IPS DF 4.7 (cell line): ENCODE measurements around the gene MFSD11.
"Not testable (repeated sequence)": the region's sequence is repeated elsewhere in the genome, so short reads cannot be mapped to it uniquely, and the experiment has no call there.

Experiments used
- DNase-seq: peaks from one replicate; pipeline ENCODE4 v3.0.0-alpha.2; 2013; ENCODE audit warnings: low spot score; ENCODE audit errors: extremely low read depth

MFSD11 gene

DNA sequence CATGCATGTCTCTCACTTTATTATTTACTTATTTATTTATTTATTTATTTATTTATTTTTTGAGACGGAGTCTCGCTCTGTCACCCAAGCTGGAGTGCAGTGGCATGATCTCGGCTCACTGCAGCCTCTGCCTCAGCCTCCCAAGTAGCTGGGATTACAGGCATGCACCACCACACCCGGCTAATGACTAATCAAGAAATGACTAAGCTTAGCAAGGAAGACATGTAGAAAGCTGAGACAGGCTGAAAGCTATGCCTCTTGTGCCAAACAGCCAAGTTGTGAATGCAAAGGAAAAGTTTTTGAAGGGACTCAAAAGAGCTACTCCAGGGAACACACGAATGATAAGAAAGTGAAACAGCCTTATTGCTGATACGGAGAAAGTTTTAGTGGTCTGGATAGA is 7.9 kb downstream of the MFSD11 start:
- DNase-seq, result not testable (repeated sequence)

DNA sequence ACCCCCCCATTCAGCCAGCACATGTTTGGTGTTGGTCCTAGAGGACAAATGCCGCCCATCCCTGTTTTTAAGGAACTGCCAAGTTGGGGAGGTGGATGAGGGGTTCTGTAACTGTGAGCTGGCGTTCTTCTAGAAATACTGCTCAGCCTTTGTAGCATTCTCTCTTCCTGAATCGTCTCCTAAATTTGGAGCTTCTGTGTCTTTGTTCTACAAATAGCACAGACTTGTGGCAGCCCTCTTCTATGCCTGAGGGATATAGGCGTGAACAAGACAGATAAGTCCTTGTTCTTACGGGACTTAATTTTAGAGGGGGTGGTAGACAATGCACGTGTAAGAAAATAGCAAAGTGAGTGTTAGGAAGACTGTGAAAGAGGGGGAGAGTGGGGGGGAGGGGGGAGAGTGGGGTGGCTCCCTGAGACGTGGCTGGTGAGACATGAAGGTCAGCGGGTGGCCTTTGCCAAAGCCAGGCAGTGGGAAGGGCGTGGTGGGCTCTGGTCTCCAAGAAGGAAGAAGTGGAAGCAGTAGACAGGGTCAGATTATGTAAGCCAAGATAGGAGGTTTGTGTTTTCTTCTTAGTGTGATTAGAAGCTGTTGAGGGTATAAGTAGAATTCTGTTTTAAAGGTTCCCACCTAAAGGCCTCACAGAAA is 9.9 kb downstream of the MFSD11 start:
- no peak for DNase-seq

DNA sequence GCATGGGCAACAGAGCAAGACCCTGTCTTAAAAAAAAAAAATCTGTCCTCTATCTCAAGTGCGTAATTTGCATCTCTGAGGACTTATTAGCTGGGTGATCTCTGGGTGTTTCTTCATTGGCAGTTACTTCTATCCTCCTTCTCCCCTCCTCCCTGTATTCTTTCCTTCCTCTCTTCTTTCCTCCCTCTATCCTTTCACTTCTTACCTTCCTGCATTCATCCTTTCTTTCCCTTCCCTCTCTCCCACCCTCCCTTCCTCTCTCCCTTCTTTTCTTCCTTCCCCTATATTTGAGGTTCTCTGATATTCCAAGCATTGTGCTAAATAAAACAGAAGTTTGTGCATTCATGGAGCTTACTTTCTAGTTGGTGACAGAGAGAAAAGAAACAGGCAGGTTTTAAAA is 10.7 kb downstream of the MFSD11 start:
- no peak for DNase-seq

DNA sequence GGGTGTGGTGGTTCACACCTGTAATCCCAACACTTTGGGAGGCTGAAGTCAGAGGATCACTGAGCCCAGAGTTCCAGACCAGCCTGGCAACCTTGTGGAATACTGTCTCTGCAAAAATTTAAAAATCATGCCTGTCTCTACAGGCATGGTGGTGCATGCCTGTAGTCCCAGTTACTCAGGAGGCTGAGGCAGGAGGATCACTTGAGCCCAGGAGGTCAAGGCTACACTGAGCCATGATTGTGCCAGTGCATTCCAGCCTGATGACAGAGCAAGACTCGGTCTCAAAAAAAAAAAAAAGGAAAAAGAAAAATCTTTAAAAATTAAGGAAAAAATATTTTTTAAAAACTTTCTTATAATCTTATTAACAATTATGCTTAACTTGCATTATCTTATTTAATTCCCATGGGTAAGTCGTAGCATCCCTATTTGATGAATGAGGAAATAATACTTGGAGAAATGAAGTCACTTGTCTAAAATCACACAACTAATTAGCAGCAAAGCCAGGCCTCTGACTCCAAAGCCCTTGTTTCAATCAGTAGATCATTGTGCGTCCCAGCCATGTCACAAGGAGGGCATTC is 13.6 kb downstream of the MFSD11 start:
- no peak for DNase-seq

DNA sequence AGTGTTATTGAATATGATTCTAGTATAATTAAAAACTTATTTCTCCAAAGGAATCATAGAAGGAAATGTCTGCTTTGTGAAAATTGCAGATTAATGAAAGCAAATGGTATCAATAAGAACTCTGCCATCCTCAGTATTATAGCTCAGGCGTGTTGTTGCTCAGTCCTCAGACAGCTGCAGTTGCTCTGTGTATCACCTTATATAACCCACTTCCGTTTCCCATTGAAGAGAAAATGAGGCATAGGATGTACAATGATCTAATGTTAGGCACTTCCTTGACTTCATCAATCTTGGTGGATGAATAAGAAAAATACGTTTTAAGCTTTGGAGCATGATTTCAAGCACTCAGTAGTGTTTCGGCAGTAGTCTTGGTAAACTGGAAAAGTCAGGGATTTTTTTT is 14.1 kb downstream of the MFSD11 start:
- DNase-seq, result no peak

DNA sequence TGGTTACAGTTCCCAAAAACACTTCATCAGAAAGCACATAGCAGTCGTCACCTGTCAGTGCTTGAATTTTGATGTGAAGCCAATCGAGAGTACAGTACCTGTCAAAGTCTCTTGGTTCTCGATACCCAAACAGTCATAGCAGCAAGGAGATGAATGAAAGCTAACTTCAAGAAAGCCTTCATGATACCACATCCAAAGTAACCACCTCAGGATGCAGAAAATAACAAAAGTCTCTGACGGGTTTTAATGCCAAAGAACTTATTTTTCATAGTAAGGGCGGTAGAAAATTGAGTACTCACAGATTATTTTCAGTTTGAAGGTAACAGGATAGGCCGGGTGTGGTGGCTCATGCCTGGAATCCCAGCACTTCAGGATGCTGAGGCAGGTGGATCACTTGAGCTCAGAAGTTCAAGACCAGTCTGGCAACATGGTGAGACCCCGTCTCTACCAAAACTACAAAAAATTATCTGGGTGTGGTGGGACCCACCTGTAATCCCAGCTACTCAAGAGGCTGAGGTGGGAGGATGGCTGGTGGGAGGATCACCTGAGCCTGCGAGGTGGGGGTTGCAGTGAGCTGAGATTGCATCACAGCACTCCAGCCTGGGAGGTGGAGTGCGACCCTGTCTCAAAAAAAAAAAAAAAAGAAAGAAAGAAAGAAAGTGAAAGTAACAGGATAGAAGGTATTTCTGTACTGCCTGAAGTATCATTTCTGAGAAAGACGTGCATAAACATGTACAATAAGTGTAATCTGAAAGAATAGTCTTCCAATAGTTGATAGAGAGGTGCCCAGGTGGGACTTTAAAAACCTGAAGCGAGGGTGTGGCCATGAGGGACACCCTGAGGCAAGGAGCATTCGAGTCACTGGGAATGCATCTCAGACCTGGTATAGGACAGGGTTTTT is 15.4 kb downstream of the MFSD11 start:
- DNase-seq, result no peak

DNA sequence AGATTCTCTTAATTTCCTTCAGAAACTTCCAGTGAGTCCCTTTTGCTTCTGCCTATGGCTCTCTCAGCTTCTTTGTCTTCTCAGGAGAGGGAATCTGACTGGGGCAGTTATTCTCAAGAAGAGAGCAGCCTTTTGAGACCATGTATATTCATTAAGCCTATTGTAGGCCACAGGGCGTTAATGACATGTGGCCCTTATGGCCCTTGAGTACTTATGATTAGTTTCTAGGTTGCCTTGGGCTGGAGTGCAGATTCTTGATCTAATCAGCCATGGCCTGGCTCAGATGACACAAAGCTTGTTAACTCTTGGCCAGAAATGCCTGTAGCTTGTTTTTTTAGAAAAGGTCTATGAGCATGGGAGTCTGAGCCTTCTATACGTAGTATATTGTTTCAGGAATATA is 17.4 kb downstream of the MFSD11 start:
- no peak for DNase-seq

DNA sequence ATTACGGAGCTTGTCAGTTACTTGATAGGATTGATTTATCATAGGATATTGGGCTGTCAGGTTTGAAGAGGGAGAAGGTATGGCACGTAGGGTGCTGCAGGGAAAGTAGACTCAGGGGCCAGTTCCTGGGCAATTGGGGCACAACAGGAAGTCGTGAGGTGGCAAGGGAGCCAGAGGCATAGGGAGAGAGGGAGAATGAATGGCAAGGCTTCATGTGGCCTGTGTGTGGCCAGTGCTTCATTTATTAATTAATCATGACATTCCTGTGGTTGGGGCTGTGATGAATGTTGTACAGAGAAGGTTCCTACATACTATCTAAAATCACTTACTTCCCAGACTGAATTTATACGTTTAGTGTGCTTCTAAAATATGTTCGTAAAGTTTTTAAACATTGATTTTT is 19.3 kb downstream of the MFSD11 start:
- no peak for DNase-seq

DNA sequence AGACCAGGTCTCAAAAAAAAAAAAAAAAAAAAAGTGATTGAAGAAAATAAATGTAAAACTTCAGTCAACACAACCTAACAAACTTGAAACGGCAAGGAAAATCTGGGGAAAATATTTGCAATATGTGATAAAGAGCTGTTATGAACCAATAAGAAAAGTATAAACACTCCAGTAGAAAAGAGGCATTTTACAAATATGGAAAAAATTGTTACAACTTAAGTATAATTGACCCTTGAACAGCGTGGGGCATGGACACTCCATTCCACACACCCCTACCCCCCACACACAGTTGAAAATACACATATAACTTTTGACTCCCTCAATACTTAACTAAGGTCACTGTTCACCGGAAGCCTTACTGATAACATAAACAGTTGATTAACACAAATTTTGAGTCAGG is 20.7 kb downstream of the MFSD11 start:
- DNase-seq, result no peak

DNA sequence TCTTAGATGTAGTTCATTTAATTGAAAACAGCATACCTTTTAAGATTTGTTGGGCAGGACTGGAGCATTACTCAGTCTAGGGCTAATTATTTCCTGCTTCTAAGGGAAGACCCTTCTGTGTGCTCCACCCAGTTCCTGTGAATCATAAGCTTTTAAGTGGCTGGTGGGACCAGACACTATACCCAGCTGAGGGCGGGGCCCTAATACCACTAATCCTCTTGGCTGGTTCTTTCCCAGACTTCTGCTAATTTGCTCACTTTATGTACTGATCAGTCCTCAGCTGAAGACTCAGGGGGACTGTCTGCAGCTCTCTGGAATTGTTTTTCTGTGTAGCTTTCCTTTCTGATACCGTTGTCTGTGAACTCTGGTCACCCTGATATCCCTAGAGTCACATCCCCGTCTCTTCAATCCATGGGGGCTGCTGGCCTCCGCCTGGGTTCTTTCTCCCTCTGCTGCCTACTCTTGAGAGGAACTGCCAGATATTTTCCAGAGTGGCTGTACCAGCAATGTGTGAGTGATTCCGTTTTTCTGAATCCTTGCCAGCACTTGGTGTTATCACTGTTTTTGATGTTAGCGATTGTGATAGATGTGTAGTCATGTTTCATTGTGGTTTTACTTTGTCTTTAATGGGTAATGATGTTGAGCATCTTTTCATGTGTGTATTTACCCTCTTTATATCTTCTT is 35.1 kb downstream of the MFSD11 start:
- DNase-seq, result no peak

DNA sequence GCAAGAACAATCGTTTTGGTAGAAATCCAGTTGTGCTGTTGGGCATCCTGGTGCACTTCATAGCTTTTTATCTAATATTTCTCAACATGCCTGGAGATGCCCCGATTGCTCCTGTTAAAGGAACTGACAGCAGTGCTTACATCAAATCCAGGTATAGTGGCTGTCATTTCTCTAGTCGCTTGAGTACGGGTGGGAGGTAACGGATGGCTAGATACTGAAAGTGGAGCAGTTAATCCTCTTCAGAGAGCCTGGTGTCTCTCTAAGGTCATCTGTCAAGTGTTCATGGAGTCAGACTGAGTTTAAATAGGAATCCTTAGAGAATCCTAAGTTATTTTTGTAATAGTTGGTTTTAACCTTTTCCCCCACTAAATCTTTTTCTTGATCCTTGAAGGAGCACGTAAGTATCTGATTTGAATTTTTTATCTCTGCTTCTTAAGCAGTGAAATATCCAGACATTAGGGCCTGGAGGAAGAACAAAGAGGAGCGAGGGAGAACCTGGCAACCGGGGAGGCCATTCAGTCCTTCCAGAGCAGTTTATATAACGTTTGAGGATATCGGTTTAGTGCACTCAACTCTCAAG is 37.2 kb downstream of the MFSD11 start:
- no peak for DNase-seq

DNA sequence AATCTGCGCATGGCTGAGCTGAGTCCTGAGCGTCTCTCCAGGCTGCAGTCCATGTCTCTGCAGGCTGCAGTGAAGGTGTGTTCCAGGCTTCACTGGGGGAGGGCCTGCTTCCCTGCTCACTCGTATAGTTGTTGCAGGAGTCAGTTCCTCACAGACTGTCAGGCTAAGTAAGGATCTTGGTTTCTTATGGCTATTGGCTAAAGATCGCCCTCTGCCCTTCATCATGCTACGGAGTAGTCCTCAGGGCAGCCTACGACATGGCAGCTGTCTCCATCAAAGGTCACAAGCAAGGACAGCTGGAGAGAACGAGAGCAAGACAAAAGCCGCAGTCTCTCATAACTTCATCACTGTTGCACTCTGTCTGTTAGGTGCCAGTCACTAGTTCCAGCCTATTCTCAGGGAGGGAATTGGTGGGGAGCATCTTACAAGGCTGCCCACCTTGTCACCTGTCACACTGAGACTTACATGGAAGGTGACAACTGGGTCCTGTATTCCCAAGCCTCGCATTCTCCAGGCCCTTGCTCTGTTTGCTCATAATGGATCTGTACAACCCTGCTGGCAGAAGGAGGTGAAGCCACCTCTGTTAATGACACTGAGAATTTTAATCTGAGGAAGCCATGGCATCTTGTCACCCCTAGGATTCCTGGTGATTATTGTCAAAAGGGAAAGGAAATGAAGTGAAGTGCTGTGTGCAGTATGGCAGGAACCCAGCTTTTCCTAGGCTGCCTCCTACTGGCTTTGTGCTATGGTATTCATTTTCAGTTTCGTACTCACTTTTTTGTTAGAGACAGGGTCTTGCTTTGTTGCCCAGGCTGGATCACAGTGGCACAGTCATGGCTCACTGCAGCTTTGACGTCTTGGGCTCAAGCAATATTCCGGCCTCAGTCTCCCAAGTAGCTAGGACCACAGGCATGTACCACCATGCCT is 43.4 kb downstream of the MFSD11 start:
- DNase-seq, result no peak

DNA sequence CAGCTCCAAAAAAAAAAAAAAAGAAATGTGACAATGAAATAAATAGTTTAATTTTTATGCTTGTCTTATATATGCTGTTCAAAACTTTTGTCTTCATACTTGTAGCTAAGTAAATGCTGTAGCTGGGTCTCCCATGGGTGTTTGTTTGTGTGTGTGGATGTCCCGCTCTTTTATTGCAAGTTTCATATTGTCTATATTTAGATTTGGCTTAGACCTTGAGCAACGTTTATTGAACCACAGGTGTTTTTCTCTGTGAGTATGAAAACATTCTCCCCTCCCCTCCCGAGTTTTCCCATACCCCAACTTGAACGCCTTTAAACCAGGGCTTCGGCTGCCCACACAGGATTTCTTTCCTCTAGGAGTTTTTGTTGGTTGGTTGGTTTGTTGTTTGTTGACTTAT is 45.2 kb downstream of the MFSD11 start:
- DNase-seq, result no peak

DNA sequence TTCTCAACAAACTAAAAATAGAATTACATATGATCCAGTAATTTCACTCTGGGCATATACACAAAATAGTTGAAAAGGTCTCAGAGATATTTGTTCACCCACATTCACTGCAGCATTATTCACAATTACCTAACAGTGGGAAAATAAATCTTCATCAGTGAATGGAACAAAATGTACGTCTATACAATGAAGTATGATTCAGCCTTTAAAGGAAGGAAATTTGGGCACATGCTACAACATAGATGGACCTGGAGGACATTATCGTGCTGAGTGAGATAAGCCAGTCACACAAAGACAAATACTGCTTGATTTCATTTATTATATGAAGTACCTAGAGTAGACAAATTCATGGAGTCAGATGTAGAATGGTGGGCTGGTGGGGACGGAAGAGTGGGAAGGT is 47.0 kb downstream of the MFSD11 start:
- no peak for DNase-seq

DNA sequence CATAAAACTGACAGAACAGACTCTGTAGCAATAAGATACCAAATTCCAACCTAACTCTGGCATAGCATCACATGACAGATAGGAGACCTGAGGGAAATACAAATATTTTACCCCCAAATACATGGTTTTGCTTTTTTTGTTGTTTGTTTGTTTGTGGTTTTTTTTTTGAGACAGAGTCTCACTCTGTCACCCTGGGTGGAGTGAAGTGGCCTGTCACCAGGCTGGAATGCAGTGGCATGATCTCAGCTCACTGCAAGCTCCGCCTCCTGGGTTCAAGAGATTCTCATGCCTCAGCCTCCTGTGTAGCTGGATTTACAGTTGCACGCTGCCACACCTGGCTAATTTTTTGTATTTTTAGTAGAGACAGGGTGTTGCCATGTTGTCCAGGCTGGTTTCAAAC is 49.9 kb downstream of the MFSD11 start:
- DNase-seq, result not testable (repeated sequence)

DNA sequence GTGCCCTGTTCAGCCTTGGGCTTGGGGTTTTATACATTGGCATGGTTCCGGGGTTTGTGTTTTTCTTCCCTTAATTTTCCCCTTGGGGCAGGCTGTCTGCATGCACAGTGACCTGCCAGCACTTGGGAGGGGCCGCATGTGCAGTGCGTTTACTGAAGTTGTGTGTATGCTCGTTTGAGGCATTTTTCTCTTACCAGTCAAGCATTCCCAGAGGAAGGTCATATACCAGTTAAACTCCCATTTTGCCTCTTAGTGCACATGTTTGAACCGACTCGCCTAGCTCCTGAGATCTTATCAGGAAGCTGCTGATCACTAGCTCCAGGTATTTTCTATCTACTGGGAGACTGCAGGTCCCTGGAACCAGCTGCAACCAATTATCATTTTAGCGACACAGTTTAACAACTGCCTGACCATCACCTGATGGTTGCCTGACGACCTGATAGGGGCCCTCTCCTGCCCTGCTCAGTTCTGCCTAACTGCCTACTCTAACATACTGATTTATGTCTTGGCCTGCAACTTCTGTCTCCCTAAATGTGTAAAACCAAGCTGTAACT is 51.4 kb downstream of the MFSD11 start:
- no peak for DNase-seq

DNA sequence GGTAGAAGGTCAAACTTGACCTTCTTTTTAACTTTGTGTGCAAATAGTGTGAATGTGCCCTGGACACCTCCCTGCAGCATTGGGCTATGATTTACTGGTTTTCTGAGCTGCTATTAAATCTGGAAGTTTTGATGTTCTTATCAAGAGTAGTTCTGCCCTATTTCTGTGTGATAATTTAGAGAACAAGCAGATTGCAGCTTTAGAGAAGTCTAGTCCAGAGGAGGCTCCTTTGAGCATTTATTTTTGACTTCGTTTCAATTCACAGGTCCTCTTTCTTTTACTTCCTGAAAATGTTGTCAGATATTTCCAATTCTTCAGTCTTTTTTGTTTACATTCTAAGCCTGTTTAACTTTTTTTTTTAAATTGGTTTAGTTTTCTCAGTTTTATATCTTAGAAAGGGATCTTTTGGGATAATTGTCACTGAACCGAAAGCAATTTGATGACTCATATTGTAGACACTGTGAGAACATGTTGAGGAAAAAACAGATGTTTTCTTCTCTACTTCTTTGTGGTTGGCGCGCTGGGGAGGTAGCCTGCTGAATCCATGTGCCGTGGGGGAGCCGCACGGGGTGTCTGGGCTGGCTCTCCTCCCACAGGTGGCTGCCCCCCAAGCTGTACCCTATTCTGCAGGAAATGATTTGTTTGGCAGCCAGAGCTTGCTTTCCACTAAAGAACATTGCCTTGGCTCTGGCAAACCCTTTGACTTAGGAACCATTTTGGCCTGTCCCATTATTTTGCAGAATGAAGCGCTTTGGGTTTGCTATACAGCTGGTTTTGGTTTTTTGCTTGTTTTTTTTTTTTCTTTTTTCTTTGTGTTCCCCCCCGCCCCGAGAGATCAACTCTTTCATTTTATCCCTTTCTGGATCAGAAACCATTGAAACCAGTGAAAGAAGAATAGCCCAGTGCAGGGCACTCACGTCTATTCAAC is 53.4 kb downstream of the MFSD11 start:
- no peak for DNase-seq

DNA sequence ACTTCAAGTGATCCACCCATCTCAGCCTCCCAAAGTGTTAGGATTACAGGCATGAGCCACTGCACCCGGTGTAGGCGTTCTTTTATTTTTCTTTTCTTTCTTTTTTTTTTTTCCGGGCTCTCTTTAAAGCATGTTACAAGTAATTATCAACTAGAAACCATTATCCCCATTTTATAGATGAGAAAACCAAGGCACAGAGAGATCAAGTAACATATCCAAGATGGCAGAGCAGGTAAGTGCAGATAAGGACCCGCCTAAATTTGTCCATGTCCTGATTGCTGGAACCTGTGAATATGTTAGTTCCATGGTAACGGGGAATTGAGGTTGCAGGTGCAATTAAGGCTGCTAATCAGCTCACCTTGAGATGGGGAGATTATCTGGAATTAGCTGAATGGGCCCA is 54.4 kb downstream of the MFSD11 start:
- DNase-seq, result no peak

DNA sequence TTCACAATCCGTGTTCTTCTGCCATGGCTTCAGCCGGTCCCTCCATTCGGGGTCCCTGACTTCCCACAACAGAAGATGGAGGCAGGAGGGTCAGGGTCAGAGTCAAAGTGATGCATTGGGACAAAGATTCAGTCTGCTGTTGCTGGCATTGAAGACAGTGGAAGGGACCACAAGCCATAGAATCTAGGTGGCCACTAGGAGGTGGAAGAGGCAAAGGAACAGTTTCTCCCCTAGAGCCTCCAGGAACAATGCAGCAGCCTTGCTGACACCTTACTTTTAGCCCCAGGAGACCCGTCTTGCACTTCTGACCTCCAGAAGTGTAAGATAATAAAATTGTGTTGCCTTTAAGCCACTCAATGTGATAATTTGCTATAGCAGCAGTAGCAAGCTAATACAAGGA is 55.9 kb downstream of the MFSD11 start:
- DNase-seq, result no peak
